CD1c-positive myeloid dendritic cell (primary cell): Measurements from ENCODE around the gene PLCB1.
"Not testable (repeated sequence)": the region's sequence is repeated elsewhere in the genome, so short reads cannot be mapped to it uniquely, and the experiment has no call there.

ENCODE experiments used
- DNase-seq: peaks from one replicate; pipeline ENCODE4 v3.0.0-alpha.2; 2016; ENCODE audit errors: extremely low spot score

PLCB1 gene

DNA sequence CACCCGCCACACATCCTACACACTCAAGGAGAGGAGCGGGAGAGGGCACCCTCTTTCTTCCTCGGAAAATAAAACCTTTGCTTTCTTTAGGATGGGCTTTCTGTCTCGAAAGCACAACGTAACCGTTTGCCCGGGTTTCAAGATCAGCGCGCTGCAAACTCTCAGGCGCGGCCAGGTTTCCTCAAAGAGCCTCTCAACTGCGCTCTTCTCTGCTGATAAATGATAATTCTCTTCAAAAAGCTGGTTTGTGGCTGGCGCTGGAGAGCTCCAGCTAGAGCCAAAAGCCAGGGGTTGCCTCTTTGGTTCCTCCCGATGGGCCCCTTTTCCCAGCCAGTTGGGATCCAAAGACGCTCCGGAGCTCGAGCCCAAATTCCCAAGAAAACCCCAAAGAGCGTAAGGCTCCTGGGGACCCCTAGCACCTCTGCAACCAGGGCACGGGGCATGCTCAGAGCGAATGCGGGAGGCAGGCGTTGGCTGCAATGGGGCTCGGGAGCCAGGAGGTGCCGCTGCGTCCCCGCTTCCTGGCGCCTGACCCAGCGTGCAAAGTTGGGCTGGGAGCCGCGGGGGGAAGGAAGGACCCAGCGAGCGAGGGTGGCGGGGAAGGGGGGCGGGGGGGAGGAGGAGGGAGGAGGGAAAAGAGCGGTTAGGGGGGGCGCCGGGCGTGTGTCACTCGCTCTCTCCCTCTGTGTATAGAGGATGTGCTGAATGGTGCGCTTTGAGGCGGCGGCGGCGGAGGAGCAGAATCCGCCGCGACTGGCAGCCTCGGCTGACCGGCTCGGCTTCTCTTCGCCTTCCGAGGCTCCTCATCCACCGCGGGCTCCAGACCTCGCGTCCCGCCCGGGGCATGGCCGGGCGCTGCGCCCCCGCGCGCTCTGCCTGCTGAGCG is at the start of gene PLCB1:
Gene PLCB1, plus strand, starts transcription at position 669 of the 886 bp plus-strand sequence. CDS start 386 bp downstream, outside the sequence.
- peak; percentile 90 for DNase-seq

GRCh38 chr20:8082989-8083388 is 49.1 kb upstream of the PLCB1 start:
- no peak for DNase-seq

DNA sequence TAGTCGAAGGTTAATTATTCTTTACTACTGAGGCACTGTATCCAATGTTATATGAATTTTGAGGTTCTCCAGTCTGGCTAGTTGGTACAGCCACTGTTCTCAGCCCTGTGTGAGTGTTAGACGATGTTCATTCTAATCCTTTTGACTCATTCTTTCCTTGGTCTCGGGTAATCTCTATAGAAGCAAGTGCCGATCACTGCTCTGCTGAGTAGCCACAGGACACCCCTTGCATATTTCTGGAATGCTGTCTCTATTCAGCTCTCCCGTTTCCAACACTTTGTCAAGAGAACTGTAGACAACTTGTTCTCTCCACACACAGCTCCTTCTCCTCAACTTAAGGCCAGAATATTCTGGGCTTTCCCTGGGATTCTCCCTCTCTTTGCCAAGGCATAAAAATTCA is 42.4 kb upstream of the PLCB1 start:
- no peak for DNase-seq

- DNase-seq: peak; percentile 50
These were observed 37.6 kb upstream of the PLCB1 start for GRCh38 chr20:8094415-8094818.

- peak; percentile 78 for DNase-seq
These were observed 37.2 kb upstream of the PLCB1 start for GRCh38 chr20:8094850-8095249.

DNA sequence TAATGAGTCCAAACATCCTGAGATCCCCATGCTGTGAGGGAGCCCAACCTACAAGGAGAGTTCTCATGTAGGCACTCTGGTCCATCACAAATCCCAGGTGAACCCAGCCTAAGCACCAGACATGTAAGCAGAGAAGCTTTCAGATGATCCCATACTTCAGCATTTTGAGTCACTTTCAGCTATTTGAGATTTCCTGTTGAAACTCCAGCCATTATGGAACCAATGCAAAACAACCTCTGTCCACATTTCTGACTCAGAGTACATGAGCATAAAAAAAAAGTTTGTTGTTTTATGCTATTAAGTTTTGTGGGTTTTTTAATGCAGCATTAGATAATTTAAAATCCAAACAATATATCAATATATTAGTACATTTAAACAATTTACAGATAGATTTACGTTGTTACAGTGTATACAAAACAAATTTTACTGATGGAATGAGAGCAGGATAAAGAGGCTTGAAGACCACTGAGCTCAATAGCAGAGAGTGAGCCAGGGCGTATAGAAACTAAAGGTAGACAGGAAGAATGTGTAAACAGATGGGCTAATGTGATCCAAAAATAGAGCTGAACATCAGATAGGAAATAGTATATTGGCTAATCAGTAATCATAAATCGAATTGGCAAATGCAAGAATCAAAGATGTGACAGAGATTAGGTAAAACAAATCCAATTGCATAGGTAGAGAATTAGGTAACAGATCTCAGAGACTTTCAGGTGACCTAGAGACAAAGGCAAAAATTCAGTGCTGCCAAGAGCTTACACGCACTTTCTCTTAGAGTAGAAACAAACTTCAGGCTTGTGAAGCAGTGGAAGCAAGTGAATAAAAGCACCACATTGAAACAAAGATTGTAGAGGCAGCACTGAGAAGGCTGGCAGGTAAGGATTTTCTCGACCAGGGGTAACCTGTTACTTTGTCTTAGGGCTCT is 36.2 kb upstream of the PLCB1 start:
- peak; percentile 13 for DNase-seq

DNA sequence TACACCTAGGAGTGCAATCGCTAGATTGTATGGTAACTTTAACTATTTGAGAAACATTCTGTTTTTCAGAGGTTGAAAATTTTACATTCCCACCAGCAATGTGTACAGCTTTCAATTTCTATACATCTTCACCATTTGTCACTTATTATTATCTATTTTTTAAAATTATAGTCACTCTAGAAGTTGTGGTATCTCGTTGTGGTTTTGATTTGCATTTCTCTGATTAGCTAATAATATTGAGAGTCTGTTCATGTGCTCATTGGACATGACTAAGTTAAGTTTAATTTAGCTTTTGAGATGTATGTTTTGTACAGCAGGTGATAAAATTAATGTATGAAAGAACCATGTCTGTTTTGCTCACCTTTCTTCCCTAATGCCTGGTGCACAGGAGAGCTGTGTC is 34.8 kb upstream of the PLCB1 start:
- no peak for DNase-seq

DNA sequence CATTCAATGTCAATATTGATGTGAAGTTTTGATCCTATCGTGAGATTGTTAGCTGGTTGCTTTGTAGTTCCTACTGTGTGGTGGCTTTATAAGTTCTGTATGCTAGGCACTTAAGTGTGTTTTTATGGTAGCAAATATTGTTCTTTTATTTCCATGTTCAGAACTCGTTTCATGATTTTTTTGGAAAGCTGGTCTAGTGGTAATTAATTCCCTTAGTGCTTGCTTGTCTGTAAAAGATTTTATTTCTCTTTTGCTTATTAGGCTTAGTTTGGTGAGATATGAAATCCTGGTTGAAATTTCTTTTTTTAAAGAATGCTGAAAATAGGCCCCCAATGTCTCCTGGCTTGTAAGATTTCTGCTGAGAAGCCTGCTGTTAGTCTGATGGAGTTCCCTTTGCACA is 27.8 kb upstream of the PLCB1 start:
- no peak for DNase-seq

GRCh38 chr20:8114612-8115011 is 17.5 kb upstream of the PLCB1 start:
- DNase-seq: not testable (repeated sequence)

DNA sequence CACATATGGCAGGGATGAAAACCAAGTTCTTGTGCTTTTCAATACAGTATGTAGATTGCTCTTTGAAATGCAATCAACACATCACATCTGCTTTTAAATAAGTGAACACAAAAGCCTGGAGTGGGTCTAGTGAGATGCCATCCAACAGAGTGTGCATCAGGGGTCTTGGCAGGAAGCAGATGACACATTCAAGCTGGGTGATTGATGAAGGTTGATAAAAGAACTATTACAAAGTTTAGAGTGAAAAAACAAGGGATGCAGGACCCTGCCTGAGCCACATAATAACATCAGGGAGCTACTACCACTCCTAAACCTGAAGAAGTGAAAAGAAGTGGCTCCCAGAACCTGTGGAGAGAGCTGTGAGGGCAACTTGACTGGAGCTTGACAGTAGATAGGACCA is 16.6 kb upstream of the PLCB1 start:
- DNase-seq: no peak

DNA sequence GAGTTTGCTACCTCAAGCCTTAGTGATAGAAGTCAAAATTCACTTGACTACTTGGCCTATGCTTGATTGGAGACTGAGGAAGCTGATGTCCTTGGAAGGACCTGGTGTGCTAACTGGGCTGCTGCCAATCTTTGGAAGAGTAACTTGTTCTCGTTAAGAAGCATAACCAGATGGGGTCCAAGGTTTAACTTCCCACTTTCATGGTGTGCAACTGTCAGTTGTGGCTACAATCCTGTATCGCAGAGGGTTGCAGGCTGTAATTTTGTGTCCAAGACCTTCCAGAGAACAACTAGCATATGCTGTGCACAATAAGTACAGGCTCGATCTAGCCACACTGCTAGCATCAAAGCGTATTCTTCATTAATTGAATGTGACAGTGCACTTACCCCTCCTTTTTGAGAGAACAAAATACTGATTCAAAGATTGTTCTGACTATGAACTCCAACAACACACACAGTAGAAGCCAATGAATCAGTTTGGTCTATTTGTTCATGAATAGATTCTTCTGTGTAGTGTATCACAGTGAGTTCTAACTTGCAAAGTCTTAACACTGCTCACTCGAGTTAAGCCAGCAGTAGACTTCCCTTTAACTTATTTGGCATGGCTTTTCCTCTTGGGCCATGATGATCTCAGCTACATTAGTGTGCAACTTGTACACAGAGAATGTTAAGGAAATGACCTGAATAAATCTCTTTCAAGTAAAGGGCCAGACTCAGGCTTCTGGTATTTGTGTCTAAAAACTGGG is 15.8 kb upstream of the PLCB1 start:
- DNase-seq: no peak

DNA sequence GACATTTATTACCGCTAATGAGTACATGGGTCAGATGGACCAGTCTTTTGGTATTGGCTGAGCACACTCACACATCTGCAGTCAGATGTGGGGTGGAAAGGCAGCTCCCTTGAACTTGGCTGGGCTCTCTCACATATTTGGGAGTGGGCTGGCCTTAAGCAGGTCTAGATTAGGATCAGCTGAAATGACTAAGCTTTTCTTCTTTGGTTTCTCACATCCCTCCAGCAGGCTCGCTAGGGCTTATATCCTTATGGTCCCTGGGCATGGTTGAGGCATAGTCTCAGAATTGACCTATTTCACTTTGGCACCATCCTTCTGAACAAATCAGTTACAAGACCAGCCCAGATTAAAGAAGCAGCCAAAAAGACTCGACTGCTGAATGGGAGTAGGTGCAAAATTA is 14.4 kb upstream of the PLCB1 start:
- DNase-seq: no peak

GRCh38 chr20:8118039-8118438 is 14.0 kb upstream of the PLCB1 start:
- DNase-seq: no peak

- DNase-seq: no peak
These were observed 13.3 kb upstream of the PLCB1 start for GRCh38 chr20:8118760-8119159.

GRCh38 chr20:8121666-8122065 is 10.4 kb upstream of the PLCB1 start:
- no peak for DNase-seq

DNA sequence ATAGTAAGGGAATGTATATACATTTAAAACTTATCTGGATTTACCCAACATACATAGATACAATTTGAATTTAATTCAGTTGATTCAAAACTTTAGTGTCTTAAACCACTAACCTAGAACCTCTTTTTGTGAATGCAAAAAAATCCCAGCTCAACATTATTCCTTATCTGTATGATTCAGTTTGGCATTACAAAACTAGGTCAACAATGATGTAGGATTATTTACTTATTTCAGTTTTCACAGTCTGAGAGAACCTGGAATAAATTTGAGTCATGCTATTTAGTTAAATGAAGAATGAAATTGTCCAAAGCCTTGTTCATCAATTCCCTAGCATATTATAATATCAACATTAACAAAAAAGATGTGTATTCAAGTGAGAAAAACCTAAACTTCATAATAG is 7.4 kb upstream of the PLCB1 start:
- DNase-seq: no peak

DNA sequence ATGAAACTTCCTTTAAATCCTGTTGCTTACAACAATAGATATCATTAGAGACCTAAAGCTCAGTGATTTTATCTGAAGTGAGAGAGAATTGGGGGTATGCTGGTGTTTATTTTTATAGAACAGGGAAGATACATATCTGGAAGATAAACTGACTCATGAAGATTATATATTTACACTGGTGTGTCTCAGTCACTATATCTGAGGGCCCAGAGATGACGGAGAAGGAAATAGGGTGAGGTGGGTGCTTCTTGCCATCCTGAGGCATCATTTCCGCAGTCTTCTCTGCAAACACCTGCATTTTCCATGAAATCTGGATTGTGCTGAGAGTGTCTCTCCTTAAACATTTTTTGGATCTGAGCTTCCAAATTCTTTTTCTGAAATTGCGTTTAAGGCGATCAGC is 5.9 kb upstream of the PLCB1 start:
- DNase-seq: no peak

DNA sequence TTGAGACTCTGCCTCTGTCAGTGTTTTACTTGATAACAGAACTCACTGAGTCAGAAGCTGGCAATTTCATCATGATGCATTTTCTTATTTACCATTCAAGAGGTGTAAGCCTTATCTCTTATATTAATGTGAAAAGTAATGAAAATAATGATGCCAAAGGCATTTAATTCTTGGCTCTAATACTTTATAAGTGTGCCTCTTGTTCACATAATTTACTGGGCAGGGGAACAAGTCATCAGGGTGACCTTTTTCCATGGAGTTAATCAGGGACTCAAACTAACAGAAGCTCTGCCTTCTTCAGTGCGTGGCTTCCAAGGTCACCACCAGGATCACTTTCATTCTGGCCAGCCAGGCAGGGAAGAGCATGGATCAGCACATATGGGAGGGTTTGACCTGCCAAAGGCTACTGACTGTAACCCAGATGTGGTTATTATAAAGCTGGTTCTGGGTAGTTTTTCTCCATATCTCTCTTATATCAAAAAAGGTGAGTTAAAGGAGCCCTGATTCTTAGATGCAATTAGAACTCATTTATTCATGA is 5.2 kb upstream of the PLCB1 start:
- DNase-seq: no peak

DNA sequence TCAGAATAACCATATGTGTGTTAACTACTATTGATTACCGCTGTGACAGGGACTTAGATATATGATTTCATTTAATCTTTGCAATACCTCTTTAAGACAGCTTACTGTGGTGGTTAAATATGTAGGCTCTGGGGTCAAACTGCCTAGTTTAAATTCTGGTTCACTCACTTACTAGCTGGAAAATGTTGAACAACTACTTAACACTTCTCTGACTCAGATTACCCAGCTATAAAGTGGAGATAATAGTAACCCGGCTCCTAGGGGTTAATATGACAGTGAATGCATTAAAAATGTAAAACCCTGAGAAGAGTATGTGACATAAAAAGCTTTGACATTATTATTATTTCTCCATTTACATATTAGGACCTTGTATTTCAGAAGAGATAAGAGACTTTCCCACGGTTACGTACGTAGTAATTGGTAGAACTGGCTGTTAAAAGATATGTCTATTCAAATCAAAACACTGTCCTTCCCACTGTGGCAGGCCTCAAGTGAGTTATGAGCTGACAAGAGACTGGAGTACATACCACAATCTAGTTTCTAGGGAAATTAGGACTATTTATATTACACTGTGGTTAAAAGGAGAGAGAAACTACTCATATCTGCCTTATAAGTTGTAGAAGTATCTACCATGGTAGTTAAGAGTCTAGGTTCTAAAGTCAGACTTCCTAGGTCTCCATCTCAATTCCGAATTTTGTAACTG is 4.4 kb upstream of the PLCB1 start:
- DNase-seq: no peak

GRCh38 chr20:8128291-8129060 is 3.6 kb upstream of the PLCB1 start:
- DNase-seq: no peak
